Chondrocyte (in vitro differentiated cells): ENCODE results near the gene FDX1. TPM values are rescaled to one million over a fixed set of nuclear protein-coding genes. Genes with fewer than 3 reads are reported as not detected.
"Not testable (repeated sequence)": the region's sequence is repeated elsewhere in the genome, so short reads cannot be mapped to it uniquely, and the experiment has no call there.

Experiments
- DNase-seq: peaks from one replicate; pipeline ENCODE4 v3.0.0; 2021; ENCODE audit warnings: mixed read lengths, low spot score
- H3K27ac Mint-ChIP-seq: one replicate; pipeline ENCODE4 v1.8.0; 2021; ENCODE audit warnings: mild to moderate bottlenecking, moderate library complexity, mixed read lengths; ENCODE audit not compliant: unreplicated experiment
- H3K27me3 Mint-ChIP-seq: 2 replicates; pipeline ENCODE4 v1.8.0; 2021; ENCODE audit warnings: low read depth, mixed read lengths
- H3K36me3 Mint-ChIP-seq: 2 replicates; pipeline ENCODE4 v1.8.0; 2021; ENCODE audit warnings: low read depth, mixed read lengths
- H3K4me1 Mint-ChIP-seq: 2 replicates; pipeline ENCODE4 v1.8.0; 2021; ENCODE audit warnings: low read depth, mild to moderate bottlenecking, mixed read lengths
- H3K4me3 Mint-ChIP-seq: one replicate; pipeline ENCODE4 v1.8.0; 2021; ENCODE audit warnings: mild to moderate bottlenecking, moderate library complexity, mixed read lengths; ENCODE audit not compliant: unreplicated experiment
- H3K9me3 Mint-ChIP-seq: 2 replicates; pipeline ENCODE4 v1.8.0; 2021; ENCODE audit warnings: low read depth, mixed read lengths
- long read RNA-seq: library from polyadenylated mRNA; stranded (forward); transcript quantifications from one replicate; pipeline ENCODE4 v2.0.0, GENCODE V29; 2021
- total RNA-seq: library from RNA; stranded (reverse); gene quantifications from 3 replicates; pipeline ENCODE4 v1.2.1, GENCODE V29; 2021
- TF ChIP-seq, protein P1 (sequence below): fragments of 200-600 bp; sonication (generic); IDR thresholded peaks from 2 replicates; pipeline ENCODE4 v1.5.0; 2021; ENCODE audit warnings: antibody characterized with exemption, mild to moderate bottlenecking, moderate library complexity

FDX1 gene, protein sequence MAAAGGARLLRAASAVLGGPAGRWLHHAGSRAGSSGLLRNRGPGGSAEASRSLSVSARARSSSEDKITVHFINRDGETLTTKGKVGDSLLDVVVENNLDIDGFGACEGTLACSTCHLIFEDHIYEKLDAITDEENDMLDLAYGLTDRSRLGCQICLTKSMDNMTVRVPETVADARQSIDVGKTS
- total RNA-seq = 5.5 to 6.6 TPM (median 5.6 TPM) in 3 replicates
- long read RNA-seq, transcript FDX1-201 (4 exons, 3,206 nt) = major isoform, 28 of 30 reads
- long read RNA-seq, partial matches to known transcripts = 0 of 30 reads
- long read RNA-seq, other reads (novel, unspliced or antisense) = 2 of 30 reads

DNA sequence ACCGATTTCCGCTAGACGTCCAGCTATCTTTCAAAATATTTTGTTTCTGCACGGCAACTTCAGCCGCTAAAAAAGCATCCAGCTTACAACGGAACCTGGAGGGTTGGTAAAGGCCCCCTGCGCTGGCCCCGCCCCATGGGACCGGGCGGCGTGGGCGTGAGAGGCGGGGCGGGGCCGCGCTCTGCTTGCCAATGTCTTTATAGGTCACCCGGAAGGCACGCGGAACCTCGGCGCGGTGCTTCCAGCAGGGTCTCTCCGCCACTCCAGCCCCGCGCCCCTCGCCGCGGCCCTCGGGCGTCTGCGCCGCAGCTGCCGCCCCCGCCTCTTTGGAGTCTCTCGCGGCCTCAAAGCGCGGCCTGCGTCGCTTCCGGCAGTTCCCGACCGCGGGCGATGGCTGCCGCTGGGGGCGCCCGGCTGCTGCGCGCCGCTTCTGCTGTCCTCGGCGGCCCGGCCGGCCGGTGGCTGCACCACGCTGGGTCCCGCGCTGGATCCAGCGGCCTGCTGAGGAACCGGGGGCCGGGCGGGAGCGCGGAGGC, at the start of gene FDX1:
FDX1 (plus strand) TSS at position 218 of the 536 bp plus-strand sequence; CDS start at position 391, 173 bp downstream.
- Mint-ChIP-seq H3K36me3 (no peaks in the 10 kb centered on the region), H3K27ac (peak within 1 kb of the TSS; percentile 82), H3K9me3 (no peaks in the 10 kb centered on the region), H3K4me3 (peak within 1 kb of the TSS; percentile 93), H3K27me3 (no peaks in the 10 kb centered on the region), H3K4me1 (peaks cover 35% of the 10 kb centered on the region)
- TF ChIP-seq, protein P1, sequence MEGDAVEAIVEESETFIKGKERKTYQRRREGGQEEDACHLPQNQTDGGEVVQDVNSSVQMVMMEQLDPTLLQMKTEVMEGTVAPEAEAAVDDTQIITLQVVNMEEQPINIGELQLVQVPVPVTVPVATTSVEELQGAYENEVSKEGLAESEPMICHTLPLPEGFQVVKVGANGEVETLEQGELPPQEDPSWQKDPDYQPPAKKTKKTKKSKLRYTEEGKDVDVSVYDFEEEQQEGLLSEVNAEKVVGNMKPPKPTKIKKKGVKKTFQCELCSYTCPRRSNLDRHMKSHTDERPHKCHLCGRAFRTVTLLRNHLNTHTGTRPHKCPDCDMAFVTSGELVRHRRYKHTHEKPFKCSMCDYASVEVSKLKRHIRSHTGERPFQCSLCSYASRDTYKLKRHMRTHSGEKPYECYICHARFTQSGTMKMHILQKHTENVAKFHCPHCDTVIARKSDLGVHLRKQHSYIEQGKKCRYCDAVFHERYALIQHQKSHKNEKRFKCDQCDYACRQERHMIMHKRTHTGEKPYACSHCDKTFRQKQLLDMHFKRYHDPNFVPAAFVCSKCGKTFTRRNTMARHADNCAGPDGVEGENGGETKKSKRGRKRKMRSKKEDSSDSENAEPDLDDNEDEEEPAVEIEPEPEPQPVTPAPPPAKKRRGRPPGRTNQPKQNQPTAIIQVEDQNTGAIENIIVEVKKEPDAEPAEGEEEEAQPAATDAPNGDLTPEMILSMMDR = peak; percentile 85
- DNase-seq = peak; percentile 92

DNA sequence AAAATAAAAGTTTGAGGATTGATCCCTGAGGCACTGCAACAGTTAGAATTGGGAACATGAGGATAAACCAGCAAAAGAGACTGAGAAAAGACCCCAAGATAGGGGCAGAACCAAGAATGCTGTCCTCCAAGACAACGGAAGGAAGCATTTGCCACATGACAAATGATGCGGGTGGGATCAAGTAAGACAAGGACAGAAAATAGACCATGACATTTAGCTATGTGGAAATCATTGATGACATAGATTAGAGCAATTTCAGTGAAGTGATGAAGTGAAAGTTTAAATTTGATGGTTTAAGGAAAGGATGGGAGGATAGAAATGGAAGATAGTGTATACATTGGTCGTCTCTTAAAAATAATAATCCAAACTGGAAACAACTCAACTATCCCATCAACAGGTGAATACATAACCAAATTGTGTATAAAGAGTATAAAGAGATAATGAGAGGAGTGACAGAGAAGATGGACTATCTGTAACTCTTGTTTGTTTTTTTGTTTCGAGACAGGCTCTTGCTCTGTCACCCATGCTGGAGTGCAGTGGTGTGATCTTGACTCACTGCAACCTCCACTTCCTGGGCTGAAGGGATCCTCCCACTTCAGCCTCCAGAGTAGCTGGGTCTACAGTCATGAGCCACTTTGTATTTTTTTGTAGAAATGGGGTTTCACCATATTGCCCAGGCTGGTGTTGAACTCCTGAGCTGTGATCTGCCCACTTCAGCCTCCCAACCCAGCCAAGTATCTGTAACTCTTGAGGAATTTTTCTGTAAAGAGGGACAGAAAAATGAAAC, 48.7 kb upstream of the FDX1 start:
- Mint-ChIP-seq H3K27ac (no peak overlapping the region), H3K9me3 (no peaks in the 10 kb centered on the region), H3K4me3 (no peak overlapping the region), H3K4me1 (peaks cover 7% of the 10 kb centered on the region), H3K27me3 (peaks cover 6% of the 10 kb centered on the region), H3K36me3 (no peaks in the 10 kb centered on the region)
- no peak for DNase-seq
- TF ChIP-seq, protein P1 = no peak

DNA sequence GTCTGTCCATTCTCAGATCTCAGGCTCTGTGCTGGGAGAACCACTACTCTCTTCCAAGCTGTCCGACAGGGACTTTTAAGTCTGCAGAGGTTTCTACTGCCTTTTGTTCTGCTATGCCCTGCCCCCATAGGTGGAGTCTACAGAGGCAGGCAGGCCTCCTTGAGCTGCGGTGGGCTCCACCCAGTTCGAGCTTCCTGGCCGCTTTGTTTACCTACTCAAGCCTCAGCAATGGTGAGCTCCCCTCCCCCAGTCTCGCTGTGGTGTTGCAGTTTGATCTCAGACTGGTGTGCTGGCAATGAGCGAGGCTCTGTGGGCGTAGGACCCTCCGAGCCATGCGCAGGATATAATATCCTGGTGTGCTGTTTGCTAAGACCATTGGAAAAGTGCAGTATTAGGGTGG, 41.5 kb upstream of the FDX1 start:
- not testable (repeated sequence) for H3K9me3 Mint-ChIP-seq, H3K27ac Mint-ChIP-seq, DNase-seq, H3K36me3 Mint-ChIP-seq, H3K4me3 Mint-ChIP-seq, H3K4me1 Mint-ChIP-seq
- H3K27me3 Mint-ChIP-seq = peaks cover 11% of the 10 kb centered on the region

DNA sequence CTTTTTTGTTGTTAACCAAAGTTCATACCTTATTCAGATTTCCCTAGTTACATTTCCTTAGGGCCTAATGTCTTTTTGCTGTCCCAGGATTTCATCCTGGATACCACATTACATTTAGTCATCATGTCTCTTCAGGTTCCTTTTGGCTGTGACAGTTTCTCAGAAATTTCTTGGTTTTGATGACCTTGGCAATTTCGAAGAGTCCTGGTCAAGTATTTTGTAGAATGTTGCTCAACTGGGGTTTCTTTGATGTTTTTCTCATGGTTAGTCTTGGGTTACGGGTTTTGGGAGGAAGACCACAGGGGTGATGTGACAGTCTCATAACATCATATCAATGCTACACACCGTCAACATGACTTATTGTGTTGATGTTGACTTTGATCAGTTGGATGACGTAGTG, 39.8 kb upstream of the FDX1 start:
- Mint-ChIP-seq H3K9me3 (peaks cover 10% of the 10 kb centered on the region), H3K27me3 (peaks cover 11% of the 10 kb centered on the region), H3K4me1 (no peaks in the 10 kb centered on the region), H3K27ac (no peak overlapping the region), H3K4me3 (no peak overlapping the region), H3K36me3 (peaks cover 10% of the 10 kb centered on the region)
- TF ChIP-seq, protein P1 = no peak
- DNase-seq = no peak

DNA sequence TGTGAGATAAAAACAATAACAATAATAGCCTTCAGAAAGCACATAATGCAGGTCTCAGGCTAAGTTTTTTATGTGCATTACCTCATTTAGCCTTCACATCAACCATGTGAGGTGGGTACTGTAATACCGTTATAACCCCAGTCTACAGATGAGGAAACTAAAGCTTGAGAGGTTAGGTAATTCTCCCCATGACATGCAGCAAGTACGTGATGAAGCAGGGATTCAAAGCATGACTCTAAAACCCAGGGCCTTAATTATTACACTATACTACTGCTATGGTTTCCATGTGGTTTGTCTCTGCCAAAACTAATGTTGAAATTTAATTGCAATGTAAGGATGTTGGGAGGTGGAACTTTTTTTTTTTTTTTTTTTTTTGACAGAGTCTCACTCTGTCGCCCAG, 37.7 kb upstream of the FDX1 start:
- H3K4me3 Mint-ChIP-seq = no peak overlapping the region
- H3K4me1 Mint-ChIP-seq = no peaks in the 10 kb centered on the region
- peaks cover 2% of the 10 kb centered on the region for H3K27me3 Mint-ChIP-seq
- no peak overlapping the region for H3K27ac Mint-ChIP-seq
- DNase-seq = no peak
- H3K36me3 Mint-ChIP-seq = peaks cover 10% of the 10 kb centered on the region
- peaks cover 16% of the 10 kb centered on the region for H3K9me3 Mint-ChIP-seq
- TF ChIP-seq, protein P1 = no peak

DNA sequence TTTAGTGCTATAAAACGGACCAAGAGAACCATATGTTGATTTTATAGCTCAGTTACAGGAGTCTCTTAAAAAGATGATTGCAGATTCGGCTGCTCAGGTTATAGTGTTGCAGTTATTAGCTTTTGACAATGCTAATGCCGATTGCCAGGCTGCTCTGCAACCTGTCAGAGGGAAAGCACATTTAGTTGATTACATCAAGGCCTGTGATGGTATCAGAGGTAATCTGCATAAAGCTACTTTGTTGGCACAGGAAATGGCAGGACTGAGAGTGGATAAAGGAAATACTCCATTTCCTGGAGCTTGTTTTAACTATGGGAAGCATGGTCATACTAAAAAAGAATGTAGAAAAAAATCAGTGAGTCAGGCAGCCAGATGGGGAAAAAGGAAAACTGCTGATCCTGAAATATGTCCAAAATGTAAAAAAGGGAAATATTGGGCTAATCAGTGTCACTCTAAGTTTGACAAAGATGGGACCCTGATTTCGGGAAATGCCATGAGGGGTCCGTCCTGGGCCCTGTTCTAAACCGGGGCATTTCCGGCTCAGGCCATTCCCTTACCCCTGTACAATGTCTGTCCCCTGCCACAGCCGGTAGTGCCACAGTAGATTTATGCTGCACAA, 32.0 kb upstream of the FDX1 start:
- H3K36me3 Mint-ChIP-seq, H3K27ac Mint-ChIP-seq, H3K4me1 Mint-ChIP-seq, H3K27me3 Mint-ChIP-seq, DNase-seq, H3K4me3 Mint-ChIP-seq: not testable (repeated sequence)
- H3K9me3 Mint-ChIP-seq = peaks cover 12% of the 10 kb centered on the region

DNA sequence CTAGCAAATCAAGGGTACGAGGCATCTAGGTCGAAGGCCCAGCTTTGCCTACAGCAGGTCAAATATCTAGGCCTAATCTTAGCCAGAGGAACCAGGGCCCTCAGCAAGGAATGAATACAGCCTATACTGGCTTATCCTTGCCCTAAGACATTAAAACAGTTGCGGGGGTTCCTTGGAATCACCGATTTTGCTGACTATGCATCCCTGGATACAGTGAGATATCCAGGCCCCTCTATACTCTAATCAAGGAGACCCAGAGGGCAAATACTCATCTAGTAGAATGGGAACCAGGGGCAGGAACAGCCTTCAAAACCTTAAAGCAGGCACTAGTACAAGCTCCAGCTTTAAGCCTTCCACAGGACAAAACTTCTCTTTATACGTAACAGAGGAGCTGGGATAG, 26.2 kb upstream of the FDX1 start:
- H3K36me3 Mint-ChIP-seq, H3K27me3 Mint-ChIP-seq, H3K27ac Mint-ChIP-seq, H3K9me3 Mint-ChIP-seq, DNase-seq, H3K4me3 Mint-ChIP-seq, H3K4me1 Mint-ChIP-seq: not testable (repeated sequence)

DNA sequence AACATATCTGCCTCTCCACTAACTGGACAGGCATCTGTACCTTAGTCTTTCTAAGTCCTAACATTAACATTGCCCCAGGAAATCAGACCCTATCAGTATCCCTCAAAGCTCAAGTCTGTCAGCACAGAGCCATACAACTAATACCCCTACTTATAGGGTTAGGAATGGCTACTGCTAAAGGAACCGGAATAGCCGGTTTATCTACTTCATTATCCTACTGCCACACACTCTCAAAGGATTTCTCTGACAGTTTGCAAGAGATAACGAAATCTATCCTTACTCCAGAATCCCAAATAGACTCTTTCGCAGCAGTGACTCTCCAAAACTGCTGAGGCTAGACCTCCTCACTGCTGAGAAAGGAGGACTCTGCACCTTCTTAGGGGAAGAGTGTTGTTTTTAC, 24.1 kb upstream of the FDX1 start:
- H3K27ac Mint-ChIP-seq, H3K36me3 Mint-ChIP-seq, H3K9me3 Mint-ChIP-seq, H3K27me3 Mint-ChIP-seq, DNase-seq, H3K4me1 Mint-ChIP-seq, H3K4me3 Mint-ChIP-seq: not testable (repeated sequence)
